Astrocyte of the cerebellum (primary cell): ENCODE measurements around the gene C2orf66.

ENCODE experiments used
- DNase-seq: peaks from one replicate; pipeline ENCODE4 v3.0.0-alpha.2; 2011; ENCODE audit warnings: low read depth
- H3K4me3 ChIP-seq: 2 replicates; pipeline ENCODE4 v1.5.1; 2011; ENCODE audit warnings: mild to moderate bottlenecking, low read depth, low read length, moderate library complexity
- CTCF ChIP-seq: IDR thresholded peaks from 2 replicates; pipeline ENCODE4 v1.5.1; 2012; ENCODE audit warnings: low read length, low read depth, moderate library complexity, mild to moderate bottlenecking; ENCODE audit errors: missing control alignments
- in situ Hi-C: cut with HindIII; loops from 2 replicates; pipeline ENCODE4 v1.10.0; 2017; ENCODE audit warnings: low sequenced_read_pairs

C2orf66 gene

GRCh38 chr2:196845371-196845770, 36.2 kb upstream of the C2orf66 start:
- H3K4me3 ChIP-seq = no peak overlapping the region
- no peak for TF ChIP-seq CTCF
- in situ Hi-C loops = no loop called here
- no peak for DNase-seq

- no peak for TF ChIP-seq CTCF
- DNase-seq = no peak
- in situ Hi-C loops = no loop called here
- no peak overlapping the region for H3K4me3 ChIP-seq
Measured at GRCh38 chr2:196840171-196840570, 31.0 kb upstream of the C2orf66 start.

DNA sequence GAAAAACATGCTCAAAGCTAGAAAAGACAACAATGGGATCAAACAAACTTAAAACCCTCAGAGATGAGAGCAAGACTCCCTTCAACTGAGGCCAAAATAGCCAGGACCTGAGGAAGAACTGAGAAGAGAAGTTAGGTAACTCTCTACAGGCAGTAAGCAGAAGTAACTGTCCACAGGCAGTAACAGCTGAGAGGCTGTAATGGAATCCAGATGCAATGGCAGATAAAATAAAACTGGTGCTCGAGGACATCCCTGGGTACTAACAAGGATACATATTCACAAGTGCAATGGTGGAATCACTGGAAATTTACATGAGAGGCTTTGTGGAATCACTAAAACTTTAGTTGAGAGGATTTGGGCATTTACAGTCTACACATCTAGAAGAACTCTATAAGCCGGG, 30.4 kb upstream of the C2orf66 start:
- DNase-seq = no peak
- TF ChIP-seq CTCF = no peak
- no peak overlapping the region for H3K4me3 ChIP-seq
- in situ Hi-C loops = no loop called here

- H3K4me3 ChIP-seq = no peak overlapping the region
- in situ Hi-C loops = no loop called here
- no peak for DNase-seq
- no peak for TF ChIP-seq CTCF
Measured at GRCh38 chr2:196836440-196836839, 27.3 kb upstream of the C2orf66 start.

DNA sequence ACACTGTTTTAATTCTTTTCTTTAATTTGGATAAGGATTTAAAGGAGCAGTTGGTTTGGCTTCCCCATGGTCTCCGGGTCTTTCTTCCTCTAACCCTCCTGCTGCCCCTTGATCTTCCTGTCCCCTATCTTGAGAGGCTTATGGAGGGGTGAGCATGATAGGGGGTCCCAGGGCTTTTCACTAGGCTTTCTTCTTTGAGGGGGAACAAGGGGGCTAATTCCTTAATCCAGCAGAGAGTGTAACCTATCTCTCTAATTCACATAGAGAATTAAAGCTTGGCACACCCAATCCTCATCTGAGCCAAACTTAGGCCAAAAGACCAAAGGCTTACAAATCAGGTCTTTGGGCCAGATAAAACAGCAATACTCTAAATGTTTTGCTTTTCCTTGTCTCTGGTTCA, 21.5 kb upstream of the C2orf66 start:
- TF ChIP-seq CTCF = no peak
- DNase-seq = no peak
- H3K4me3 ChIP-seq = no peak overlapping the region
- in situ Hi-C loops = no loop called here

GRCh38 chr2:196827356-196827755, 18.2 kb upstream of the C2orf66 start:
- no peak for TF ChIP-seq CTCF
- no peak overlapping the region for H3K4me3 ChIP-seq
- in situ Hi-C loops = no loop called here
- DNase-seq = no peak
